Ureter (tissue), 1 donor: ENCODE results near the gene CCDC28B. TPM values are rescaled to one million over a fixed set of nuclear protein-coding genes. Genes with fewer than 3 reads are reported as not detected.

ENCODE experiments used
- total RNA-seq: library from RNA; stranded (reverse); gene quantifications from one replicate; pipeline ENCODE4 v1.2.4, GENCODE V29; 2023
- donor health status: DM: yes; HTN: yes; CAD: no.

CCDC28B gene
- total RNA-seq, 1 donor from 2014 or later, result 2.1 TPM

Other genes starting within 250 kb of the CCDC28B start
- gene KHDRBS1, start 186.7 kb upstream of the CCDC28B start, total RNA-seq, result 139 TPM
- 21.9 TPM for gene TMEM39B, start 127.7 kb upstream of the CCDC28B start, total RNA-seq
- gene KPNA6, start 92.5 kb upstream of the CCDC28B start, total RNA-seq, result 63.5 TPM
- gene TXLNA, start 20.9 kb upstream of the CCDC28B start, total RNA-seq, result 59.6 TPM
- gene IQCC, start 5.1 kb downstream of the CCDC28B start, total RNA-seq, result 2.5 TPM
- not detected for gene DCDC2B, start 8.5 kb downstream of the CCDC28B start, total RNA-seq
- 45.9 TPM for gene TMEM234, start 21.8 kb downstream of the CCDC28B start, total RNA-seq
- 171 TPM for gene EIF3I, start 21.8 kb downstream of the CCDC28B start, total RNA-seq
- gene FAM167B, start 46.6 kb downstream of the CCDC28B start, total RNA-seq, result 8.3 TPM
- gene LCK, start 50.7 kb downstream of the CCDC28B start, total RNA-seq, result 3.8 TPM
- gene HDAC1, start 91.5 kb downstream of the CCDC28B start, total RNA-seq, result 113 TPM
- 117 TPM for gene MARCKSL1, start 135.6 kb downstream of the CCDC28B start, total RNA-seq
- gene FAM229A, start 161.9 kb downstream of the CCDC28B start, total RNA-seq, result 5.5 TPM
- 4.2 TPM for gene TSSK3, start 161.9 kb downstream of the CCDC28B start, total RNA-seq
- gene BSDC1, start 193.8 kb downstream of the CCDC28B start, total RNA-seq, result 59.6 TPM